HG03575 (cell line): ENCODE measurements around the gene OBP2A.

Source experiments
- ATAC-seq: cut with Tn5 transposase; IDR thresholded peaks from one replicate; pipeline ENCODE4 v1.9.1; 2021; ENCODE audit not compliant: unreplicated experiment, insufficient number of reproducible peaks, low FRiP score; ENCODE audit errors: extremely low read depth

OBP2A gene

GRCh38 chr9:135566552-135566951 is 20.6 kb downstream of the OBP2A start:
- ATAC-seq, result no peak

GRCh38 chr9:135567311-135567710 is 21.4 kb downstream of the OBP2A start:
- no peak for ATAC-seq

- ATAC-seq, result no peak
These were observed 22.1 kb downstream of the OBP2A start for GRCh38 chr9:135568026-135568425.

- no peak for ATAC-seq
These were observed 24.5 kb downstream of the OBP2A start for GRCh38 chr9:135570456-135570855.

- no peak for ATAC-seq
These were observed 26.3 kb downstream of the OBP2A start for GRCh38 chr9:135572233-135572632.

- ATAC-seq, result no peak
These were observed 27.2 kb downstream of the OBP2A start for GRCh38 chr9:135573124-135573523.

GRCh38 chr9:135574331-135574730 is 28.4 kb downstream of the OBP2A start:
- no peak for ATAC-seq

- ATAC-seq, result no peak
These were observed 29.0 kb downstream of the OBP2A start for GRCh38 chr9:135574943-135575342.

- ATAC-seq, result no peak
These were observed 30.2 kb downstream of the OBP2A start for GRCh38 chr9:135575995-135576631.

GRCh38 chr9:135577256-135577655 is 31.3 kb downstream of the OBP2A start:
- ATAC-seq, result no peak

- no peak for ATAC-seq
These were observed 33.4 kb downstream of the OBP2A start for GRCh38 chr9:135579356-135579755.

- ATAC-seq, result no peak
These were observed 34.1 kb downstream of the OBP2A start for GRCh38 chr9:135579889-135580660.

GRCh38 chr9:135580664-135581380 is 34.9 kb downstream of the OBP2A start:
- no peak for ATAC-seq

- no peak for ATAC-seq
These were observed 35.9 kb downstream of the OBP2A start for GRCh38 chr9:135581636-135582426.

- no peak for ATAC-seq
These were observed 36.6 kb downstream of the OBP2A start for GRCh38 chr9:135582541-135582940.

GRCh38 chr9:135582966-135583687 is 37.2 kb downstream of the OBP2A start:
- no peak for ATAC-seq

- ATAC-seq, result no peak
These were observed 37.7 kb downstream of the OBP2A start for GRCh38 chr9:135583688-135584011.

GRCh38 chr9:135584371-135584770 is 38.4 kb downstream of the OBP2A start:
- no peak for ATAC-seq

- no peak for ATAC-seq
These were observed 39.0 kb downstream of the OBP2A start for GRCh38 chr9:135584934-135585333.
